Fibroblast of villous mesenchyme (primary cell): Measurements from ENCODE around the gene FAF1. TPM values are rescaled to one million over a fixed set of nuclear protein-coding genes. Genes with fewer than 3 reads are reported as not detected.

Experiments
- DNase-seq: peaks from one replicate; pipeline ENCODE4 v3.0.0-alpha.2; 2010; ENCODE audit warnings: low read depth
- H3K4me3 ChIP-seq: 2 replicates; pipeline ENCODE4 v1.5.1; 2011; ENCODE audit warnings: low read depth, mild to moderate bottlenecking, low read length
- total RNA-seq: library from RNA; depleted of rRNA; stranded (reverse); fragments of >200 nt; gene quantifications from 2 replicates; pipeline ENCODE4 v1.2.3, GENCODE V29; 2012
- TF ChIP-seq, protein P1 (sequence below): IDR thresholded peaks from 2 replicates; pipeline ENCODE4 v1.5.1; 2012; ENCODE audit warnings: low read depth, mild to moderate bottlenecking, low read length; ENCODE audit not compliant: insufficient read depth

The FAF1 gene
- total RNA-seq, 1 donor = 55.7 TPM

DNA sequence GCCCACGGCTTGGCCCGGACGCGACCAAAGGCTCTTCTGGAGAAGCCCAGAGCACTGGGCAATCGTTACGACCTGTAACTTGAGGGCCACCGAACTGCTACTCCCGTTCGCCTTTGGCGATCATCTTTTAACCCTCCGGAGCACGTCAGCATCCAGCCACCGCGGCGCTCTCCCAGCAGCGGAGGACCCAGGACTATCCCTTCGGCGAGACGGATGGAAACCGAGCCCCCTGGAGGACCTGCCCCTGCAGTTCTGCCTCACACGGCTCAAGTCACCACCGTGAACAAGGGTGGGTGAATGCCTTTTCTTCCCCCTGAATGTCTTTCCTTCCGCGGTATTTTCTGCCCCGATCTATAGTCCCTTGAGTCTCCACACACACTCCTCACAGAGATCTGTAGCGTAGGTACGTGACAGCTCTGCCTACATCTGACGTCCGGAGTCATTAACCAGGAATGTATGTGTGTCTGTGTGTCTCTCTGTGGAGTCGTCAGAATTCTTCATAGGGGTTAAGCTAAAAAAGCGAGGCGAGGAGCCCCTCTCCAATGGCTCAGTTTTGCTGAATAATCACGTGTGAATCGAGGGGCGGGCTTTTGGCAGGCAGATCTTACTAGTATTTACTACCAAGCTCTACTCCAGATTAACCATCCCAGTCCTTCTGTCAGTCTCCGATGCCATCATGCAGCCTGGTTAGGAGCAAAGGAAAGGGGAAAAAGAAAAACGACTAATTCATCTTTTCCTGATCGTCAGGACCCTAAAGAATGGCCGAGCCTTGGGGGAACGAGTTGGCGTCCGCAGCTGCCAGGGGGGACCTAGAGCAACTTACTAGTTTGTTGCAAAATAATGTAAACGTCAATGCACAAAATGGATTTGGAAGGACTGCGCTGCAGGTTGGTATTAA is 9.8 kb upstream of the FAF1 start, which contains the start of gene CDKN2C:
CDKN2C (plus strand) TSS at position 635 of the 898 bp plus-strand sequence; CDS start at position 759, 124 bp downstream.
- DNase-seq = peak; percentile 85
- TF ChIP-seq, protein P1, sequence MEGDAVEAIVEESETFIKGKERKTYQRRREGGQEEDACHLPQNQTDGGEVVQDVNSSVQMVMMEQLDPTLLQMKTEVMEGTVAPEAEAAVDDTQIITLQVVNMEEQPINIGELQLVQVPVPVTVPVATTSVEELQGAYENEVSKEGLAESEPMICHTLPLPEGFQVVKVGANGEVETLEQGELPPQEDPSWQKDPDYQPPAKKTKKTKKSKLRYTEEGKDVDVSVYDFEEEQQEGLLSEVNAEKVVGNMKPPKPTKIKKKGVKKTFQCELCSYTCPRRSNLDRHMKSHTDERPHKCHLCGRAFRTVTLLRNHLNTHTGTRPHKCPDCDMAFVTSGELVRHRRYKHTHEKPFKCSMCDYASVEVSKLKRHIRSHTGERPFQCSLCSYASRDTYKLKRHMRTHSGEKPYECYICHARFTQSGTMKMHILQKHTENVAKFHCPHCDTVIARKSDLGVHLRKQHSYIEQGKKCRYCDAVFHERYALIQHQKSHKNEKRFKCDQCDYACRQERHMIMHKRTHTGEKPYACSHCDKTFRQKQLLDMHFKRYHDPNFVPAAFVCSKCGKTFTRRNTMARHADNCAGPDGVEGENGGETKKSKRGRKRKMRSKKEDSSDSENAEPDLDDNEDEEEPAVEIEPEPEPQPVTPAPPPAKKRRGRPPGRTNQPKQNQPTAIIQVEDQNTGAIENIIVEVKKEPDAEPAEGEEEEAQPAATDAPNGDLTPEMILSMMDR = no peak

DNA sequence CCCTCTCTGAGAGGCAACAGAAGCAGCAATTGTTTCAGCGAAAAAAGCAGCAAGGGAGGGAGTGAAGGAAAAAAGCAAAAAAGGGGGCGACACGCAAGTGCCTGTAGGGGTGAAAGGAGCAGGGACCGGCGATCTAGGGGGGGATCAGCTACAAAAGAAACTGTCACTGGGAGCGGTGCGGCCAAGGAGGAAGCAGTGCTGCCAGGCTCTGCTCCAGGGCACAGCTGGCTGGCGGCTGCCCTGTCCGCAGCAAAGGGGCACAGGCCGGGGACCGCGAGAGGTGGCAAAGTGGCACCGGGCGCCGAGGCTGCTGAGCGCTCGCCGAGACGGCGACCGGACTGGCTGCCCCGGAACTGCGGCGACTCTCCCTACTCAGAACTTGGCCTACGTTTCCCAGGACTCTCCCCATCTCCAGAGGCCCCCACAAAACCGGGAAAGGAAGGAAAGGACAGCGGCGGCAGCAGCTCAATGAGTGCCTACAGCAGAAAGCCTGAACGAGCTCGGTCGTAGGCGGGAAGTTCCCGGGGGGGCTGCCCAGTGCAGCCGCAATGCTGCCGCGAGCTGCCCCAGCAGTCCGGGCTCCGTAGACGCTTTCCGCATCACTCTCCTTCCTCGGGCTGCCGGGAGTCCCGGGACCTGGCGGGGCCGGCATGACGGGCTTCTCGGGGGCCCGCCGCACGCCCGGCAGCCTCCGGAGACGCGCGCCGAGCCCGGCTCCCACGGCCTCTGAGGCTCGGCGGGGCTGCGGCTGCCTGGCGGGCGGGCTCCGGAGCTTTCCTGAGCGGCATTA is 8.9 kb upstream of the FAF1 start:
- TF ChIP-seq, protein P1 = no peak
- H3K4me3 ChIP-seq = peak overlapping the region; percentile 94
- DNase-seq = peak; percentile 32

More for the DNA sequence above, 9.8 kb upstream of the FAF1 start, which contains the start of gene CDKN2C:
- peak within 1 kb of the TSS; percentile 94 for H3K4me3 ChIP-seq

DNA sequence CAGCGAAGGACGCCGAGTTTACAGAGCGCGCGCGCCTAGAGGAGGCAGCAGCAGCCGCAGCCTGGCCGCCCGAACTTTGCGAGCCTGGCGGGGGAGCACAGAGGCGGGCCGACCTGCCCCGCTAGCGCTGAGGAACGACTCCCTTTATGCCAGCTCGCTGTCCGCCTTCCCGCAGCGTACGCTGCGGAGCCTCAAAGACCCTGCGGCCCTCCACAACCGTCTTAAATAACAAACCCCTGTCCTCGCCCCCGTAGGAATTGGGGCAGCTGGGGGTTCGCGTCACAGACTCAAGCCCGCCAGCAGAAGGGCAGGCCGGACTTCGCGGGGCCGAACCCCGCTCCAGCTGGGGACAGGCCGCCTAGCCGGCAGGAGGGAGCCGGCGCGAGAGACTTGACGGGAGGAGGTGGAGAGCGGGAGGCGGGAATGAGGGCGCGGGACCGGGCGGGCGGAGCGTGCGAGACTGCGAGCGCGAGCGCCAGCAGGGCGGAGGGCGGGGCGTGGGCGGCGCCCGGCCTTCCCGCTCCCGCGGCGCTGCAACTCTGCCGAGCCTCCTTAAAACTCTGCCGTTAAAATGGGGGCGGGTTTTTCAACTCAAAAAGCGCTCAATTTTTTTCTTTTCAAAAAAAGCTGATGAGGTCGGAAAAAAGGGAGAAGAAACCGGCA is 8.2 kb upstream of the FAF1 start:
- TF ChIP-seq, protein P1 = peak; percentile 32
- DNase-seq = peak; percentile 92
- peak overlapping the region; percentile 94 for H3K4me3 ChIP-seq

DNA sequence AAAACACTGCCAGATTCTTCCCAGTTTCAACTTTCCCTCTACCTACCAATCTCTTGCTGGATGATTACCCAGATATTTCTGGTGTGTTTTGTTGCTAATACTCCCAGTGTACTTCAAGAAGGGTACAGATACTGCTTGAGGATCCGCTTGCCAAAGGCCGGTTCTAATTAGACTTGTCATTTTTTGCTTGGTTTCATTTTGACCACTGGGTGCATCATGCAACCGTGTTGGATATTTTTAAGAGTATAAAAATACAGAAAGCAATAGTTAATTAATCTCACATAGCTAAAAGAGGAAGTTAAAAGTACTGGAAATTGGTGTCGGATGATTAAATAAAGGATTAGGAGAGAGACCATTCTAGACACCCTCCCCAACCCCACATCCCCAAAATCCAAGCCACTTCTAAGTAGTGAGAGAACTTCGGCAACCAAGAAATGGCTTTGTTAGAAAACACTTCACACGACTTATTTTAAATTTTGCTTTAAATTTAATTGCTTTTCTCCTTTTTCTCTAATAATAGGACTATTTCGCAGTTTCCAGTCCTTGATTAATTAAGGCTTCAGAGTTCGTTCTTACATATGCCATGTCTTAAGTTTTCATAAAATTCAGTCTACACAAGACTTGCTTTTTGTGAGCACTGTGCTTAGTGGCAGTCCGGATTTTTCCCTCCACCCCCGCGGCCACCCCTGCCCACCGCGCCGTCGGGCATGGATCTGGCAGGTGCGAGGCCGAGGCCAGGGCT is 7.5 kb upstream of the FAF1 start:
- TF ChIP-seq, protein P1 = no peak
- peak; percentile 45 for DNase-seq
- peak overlapping the region; percentile 94 for H3K4me3 ChIP-seq

DNA sequence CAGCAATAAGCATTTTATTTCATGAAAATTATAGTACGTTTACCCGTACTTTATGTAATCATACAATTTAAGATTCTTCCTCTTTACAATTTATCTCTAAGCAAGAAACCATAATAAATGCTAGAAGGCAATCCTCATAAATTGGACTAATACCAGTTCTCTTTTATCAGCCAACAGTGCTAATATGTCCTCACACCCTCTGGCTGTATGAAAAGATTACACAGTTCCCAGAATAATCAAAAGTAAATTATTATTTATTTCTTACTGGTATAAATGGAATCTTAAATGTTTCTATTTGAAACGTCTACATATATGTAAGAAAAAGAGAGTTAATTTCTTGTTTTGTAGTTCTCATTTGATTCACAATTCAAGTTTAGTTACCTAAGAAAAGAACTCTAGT is 6.9 kb upstream of the FAF1 start:
- TF ChIP-seq, protein P1 = no peak
- no peak for DNase-seq
- H3K4me3 ChIP-seq = peak overlapping the region; percentile 94

DNA sequence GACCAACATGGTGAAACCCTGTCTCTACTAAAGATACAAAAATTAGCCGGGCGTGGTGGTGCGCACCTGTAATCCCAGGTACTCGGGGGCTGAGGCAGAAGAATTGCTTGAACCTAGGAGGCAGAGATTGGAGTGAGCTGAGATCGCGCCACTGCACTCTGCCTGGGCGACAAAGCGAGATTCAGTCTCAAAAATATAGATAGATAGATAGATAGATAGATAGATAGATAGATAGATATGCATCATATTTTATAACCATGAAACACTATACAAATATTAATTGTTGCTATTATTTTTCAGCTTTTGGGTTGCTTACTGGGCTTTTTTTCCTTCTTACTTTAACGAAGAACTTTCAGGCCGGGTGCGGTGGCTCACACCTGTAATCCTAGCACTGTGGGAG is 4.8 kb upstream of the FAF1 start:
- H3K4me3 ChIP-seq = no peak overlapping the region
- DNase-seq = no peak
- TF ChIP-seq, protein P1 = no peak
